ENCODE results near the gene ATP1A2.

Gene ATP1A2

DNA sequence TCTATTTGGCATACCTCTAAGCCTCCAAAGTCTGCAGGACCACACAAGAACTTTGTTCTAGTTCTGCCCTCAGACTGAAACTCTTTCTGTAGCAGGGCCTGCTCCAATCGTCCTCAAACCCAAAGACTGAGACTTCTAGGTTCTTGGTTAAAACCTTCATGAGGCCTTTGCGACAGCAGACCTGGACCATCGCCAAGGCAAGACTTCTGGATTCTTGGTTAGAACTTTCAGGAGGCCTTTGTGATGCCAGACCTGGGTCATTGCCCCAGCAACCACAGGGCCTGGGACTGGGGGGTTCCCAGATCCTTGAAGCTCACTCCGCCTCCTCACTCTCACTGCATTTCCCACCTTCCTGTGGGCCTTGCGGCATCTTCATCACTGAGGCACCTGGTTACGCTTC, 35.7 kb downstream of the ATP1A2 start, which contains the start of gene ATP1A4:
Gene ATP1A4, plus strand, starts transcription at position 301 of the 400 bp plus-strand sequence. CDS start 438 bp downstream, outside the sequence.
- no peak for DNase-seq

- no peak for DNase-seq
Measured at GRCh38 chr1:160154790-160155189, 39.2 kb downstream of the ATP1A2 start.

- no peak for DNase-seq
Measured at GRCh38 chr1:160156361-160156760, 40.8 kb downstream of the ATP1A2 start.

DNA sequence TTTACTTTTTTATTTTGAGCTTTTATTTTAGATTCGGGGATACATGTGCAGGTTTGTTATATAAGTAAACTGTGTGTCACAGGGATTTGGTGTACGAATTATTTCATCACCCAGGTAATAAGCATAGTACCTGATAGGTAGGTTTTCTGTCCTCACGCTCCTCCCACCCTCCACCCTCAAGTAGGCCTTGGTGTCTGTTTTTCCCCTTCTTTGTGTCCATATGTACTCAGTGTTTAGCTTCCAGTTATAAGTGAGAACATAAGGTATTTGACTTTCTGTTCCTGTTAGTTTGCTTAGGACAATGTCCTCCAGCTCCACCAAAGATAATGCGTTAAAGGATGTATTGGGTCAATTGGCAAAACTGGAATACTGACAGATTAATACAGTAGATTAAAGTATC, 41.6 kb downstream of the ATP1A2 start:
- no peak for DNase-seq

- no peak for DNase-seq
Measured at GRCh38 chr1:160158031-160158430, 42.5 kb downstream of the ATP1A2 start.

GRCh38 chr1:160158534-160158933, 43.0 kb downstream of the ATP1A2 start:
- no peak for DNase-seq

GRCh38 chr1:160159846-160160245, 44.3 kb downstream of the ATP1A2 start:
- no peak for DNase-seq

- DNase-seq = peak; percentile 39
Measured at GRCh38 chr1:160161965-160162705, 46.6 kb downstream of the ATP1A2 start.

DNA sequence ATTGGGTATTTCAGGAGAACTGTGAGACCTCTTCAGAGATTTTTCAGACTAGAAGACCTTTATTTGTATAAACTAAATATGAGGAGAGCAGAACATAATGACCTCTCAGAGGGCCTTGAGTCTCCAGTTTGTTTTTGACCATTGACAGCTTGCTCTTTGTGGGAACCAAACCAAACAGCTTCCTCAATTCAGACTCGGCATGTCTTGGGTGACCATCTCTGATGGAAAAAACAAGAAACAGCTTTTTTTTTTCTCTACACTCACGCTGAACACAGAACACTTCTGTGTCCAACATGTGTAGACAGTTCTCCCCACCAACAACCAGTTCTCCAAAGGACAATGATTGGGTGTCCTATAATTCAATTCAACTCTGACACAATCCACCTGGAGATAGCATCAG, 47.4 kb downstream of the ATP1A2 start:
- no peak for DNase-seq

DNA sequence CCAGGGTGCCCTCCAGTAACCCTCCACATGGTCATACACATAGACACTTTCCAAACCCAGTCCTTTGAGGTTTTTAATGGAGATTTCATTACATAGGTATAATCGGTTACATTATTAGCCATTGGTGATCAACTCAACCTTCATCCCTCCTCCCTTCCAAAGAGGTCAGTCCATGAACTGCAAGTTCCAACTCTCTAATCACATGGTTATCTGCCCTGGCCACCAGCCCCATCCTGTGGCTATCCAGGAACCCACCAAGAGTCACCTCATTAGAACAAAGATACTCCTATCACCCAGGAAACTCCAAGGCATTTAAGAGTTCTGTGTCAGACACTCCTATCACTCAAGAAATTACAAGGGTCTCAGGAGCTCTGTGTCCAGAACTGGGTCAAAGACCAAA, 48.1 kb downstream of the ATP1A2 start:
- DNase-seq = no peak

- DNase-seq = no peak
Measured at GRCh38 chr1:160164121-160164520, 48.6 kb downstream of the ATP1A2 start.

DNA sequence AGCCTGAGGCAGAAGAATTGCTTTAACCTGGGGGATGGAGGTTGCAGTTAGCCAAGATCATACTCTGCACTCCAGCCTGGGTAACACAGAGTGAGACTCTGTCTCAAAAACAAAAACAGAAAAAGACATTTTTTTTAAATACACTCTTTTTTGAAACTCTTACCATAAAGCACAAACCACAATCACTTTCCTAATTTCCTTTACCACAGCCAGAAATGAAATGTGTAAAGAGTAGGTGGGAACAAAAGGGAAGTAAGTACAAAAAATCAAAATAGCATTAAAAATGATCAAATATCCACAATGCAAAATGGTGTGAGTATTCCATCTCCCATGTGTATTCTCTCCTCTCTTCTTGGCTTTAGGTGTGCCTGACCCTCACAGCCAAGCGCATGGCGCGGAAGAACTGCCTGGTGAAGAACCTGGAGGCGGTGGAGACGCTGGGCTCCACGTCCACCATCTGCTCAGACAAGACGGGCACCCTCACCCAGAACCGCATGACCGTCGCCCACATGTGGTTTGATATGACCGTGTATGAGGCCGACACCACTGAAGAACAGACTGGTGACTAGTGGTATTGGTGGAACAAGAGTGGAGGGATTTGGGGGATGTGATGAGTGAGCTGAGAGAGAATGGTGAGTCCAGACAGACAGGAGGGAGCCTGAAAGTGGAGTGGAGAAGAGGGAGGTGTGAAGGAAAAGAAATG, 50.8 kb downstream of the ATP1A2 start:
- no peak for DNase-seq

- no peak for DNase-seq
Measured at GRCh38 chr1:160167056-160167455, 51.5 kb downstream of the ATP1A2 start.

DNA sequence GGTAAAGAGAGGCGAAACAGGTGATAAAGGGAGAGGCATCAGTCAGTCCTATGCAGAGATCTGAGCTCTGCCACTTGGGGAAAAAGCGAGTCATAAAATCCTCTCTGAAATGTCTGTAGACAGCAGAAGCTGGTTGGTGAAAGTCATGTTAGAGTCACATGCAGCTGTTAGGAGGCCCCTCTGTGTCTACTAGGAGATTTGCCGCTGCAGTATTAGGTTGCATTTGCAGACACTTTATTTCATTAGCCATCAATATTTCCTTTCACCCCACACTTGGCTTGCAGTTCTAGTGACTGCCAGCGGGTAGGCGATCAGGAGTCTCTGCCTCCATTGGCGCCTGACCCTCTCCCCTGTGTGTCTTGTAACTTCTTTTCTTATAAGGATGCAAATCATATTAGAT, 52.0 kb downstream of the ATP1A2 start:
- peak; percentile 11 for DNase-seq

DNA sequence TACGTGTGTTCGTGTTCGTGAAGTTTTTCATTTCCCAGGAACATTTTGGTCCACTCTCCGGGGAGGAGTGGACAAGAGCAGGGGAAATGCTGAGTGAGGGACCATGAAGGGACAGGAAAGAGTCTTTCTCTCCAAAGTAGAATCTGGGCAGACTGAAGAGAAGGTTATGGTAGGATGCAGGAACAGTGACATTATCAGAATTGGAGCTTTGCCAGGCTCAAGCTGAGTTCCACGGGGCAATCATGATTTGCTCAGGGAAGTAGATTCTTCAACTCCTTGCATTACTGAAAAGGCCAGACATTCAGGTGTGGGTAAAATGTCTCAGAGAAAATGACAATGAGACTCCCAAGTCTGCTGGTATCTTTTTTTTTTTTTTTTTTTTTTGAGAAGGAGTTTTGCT, 52.5 kb downstream of the ATP1A2 start:
- peak; percentile 10 for DNase-seq

- peak; percentile 53 for DNase-seq
Measured at GRCh38 chr1:160168609-160169369, 53.2 kb downstream of the ATP1A2 start.

GRCh38 chr1:160169553-160170399, 54.2 kb downstream of the ATP1A2 start:
- DNase-seq = peak; percentile 82

DNA sequence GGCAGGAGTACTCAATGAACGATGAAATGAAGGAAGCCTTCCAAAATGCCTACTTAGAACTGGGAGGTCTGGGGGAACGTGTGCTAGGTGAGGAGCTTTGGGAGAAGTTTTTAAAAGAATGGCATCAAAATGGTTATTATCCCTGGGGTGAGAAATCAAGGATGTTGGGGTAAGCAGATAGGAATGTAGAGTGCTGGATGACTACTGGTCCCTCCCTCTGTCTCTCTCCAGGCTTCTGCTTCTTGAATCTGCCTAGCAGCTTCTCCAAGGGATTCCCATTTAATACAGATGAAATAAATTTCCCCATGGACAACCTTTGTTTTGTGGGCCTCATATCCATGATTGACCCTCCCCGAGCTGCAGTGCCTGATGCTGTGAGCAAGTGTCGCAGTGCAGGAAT, 55.8 kb downstream of the ATP1A2 start:
- DNase-seq = no peak

DNA sequence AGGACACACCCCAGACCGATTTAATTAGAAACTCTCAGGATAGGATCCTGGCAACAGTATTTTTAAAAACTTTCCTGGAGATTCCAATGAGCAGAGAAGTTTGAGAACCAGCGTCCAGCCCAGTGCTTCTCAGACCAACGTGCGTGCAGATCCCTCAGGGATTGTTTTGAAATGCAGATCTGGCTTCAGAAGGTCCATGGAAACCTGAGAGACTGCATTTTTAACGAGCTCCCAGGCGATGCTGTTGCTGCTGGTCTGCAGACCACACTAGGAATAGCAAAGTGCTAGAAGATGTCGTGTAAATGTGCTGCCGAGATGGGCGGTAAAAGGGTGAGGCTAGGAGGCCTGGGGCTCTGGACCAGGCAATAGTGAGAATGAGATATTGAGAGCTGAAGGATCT, 56.4 kb downstream of the ATP1A2 start:
- DNase-seq = peak; percentile 16

DNA sequence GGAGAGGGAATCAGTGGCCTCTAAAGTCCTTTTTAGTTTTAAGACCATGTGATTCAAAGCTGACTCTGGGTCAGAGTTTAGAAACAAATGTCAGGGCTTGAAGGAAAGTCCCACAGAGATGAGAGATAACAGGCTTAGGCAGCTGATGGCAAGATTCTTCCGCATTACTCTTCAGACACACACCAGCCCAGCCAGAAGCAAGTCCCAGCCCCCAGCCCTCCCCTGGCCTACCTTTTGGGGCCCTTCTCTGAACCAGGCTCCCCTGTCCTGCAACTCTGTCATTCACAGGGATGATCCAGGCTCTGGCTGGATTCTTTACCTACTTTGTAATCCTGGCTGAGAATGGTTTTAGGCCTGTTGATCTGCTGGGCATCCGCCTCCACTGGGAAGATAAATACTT, 61.7 kb downstream of the ATP1A2 start:
- DNase-seq = no peak

DNA sequence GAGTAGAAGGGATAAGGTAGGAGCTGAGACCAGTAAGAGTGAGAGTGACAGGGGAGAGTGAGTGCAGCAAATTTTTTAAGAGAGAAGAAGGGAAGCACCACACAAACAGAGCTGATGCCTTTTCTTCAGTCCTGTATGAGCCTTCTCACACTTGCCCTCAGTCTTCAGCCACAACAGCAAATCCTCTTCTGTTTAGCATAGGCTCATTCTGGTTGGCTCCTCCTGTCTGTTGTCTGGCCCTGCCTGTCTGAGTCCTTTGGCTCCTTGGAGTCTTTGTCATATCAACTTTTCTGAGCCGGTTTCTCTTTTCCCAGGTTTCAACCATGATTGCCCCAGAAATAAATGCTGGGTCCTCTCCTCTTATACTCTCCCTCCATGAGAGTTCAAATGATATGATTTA, 62.1 kb downstream of the ATP1A2 start:
- no peak for DNase-seq

- no peak for DNase-seq
Measured at GRCh38 chr1:160178731-160179130, 63.2 kb downstream of the ATP1A2 start.

DNA sequence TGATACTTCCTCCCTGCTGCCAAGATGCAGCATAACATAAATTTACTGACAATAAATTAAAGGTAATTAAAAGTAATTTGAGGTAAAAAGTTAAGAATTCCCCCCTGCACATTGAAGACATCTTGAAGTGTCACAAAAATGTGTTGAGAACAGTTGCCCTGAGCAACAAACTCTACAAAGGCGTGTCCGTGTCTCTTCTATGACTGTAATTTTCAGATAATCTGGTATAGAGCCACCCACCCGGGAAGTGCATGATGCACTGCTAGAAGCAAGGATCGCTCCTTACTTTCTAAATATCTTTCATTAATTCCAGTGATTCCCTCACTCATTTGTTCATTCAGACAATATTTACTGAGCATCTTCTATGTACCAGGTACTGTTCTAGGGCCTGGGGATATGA, 63.8 kb downstream of the ATP1A2 start:
- no peak for DNase-seq
